Memory B cell (primary cell): ENCODE results near the gene IGF1R.

Source experiments
- ATAC-seq: fragments of 150-1000 bp; cut with Tn5 transposase; 2 replicates; pipeline ENCODE4 v1.10.0; 2021; ENCODE audit warnings: low read depth, mild to moderate bottlenecking, moderate library complexity
- DNase-seq, 2 donors: peaks; one replicate each; pipeline ENCODE4 v3.0.0; 2022; ENCODE audit warnings: low spot score in 2 of 2
- H3K27ac Mint-ChIP-seq: one replicate; pipeline ENCODE4 v1.8.0; 2022; ENCODE audit warnings: mild to moderate bottlenecking, moderate library complexity, mixed read lengths
- H3K27me3 Mint-ChIP-seq: one replicate; pipeline ENCODE4 v1.8.0; 2022; ENCODE audit warnings: mixed read lengths
- H3K36me3 Mint-ChIP-seq: one replicate; pipeline ENCODE4 v1.8.0; 2022; ENCODE audit warnings: mild to moderate bottlenecking, mixed read lengths
- H3K4me1 Mint-ChIP-seq: one replicate; pipeline ENCODE4 v1.8.0; 2022; ENCODE audit warnings: mixed read lengths
- H3K4me3 Mint-ChIP-seq: one replicate; pipeline ENCODE4 v1.8.0; 2022; ENCODE audit warnings: mild to moderate bottlenecking, moderate library complexity, mixed read lengths
- H3K9me3 Mint-ChIP-seq: one replicate; pipeline ENCODE4 v1.8.0; 2022; ENCODE audit warnings: mixed read lengths

IGF1R gene

DNA sequence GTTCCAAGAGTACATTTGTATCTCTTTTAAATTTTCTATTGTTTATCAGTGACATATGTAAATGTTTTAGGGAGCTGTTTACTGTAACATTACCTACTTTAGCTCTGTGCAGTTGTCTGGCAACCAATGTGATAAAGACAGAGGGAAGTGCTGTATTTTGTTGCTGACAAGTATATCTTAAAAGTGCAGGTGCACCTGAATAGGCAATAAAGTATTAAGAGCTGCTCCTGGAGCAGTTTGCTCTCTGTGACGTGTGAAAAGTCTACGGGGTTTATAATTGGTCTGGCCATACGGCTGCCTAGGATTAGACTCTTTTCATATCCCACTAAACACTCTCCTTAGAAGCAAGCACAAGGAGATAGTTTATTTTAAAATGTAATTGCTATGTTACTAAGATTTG lies 178.3 kb downstream of the IGF1R start:
- ATAC-seq, result no peak
- peaks cover 1% of the 10 kb centered on the region for H3K27me3 Mint-ChIP-seq
- H3K4me3 Mint-ChIP-seq, result no peak overlapping the region
- no peak overlapping the region for H3K27ac Mint-ChIP-seq
- H3K4me1 Mint-ChIP-seq, result no peaks in the 10 kb centered on the region
- DNase-seq, result no peak
- H3K9me3 Mint-ChIP-seq, result peaks cover 15% of the 10 kb centered on the region
- peaks cover 16% of the 10 kb centered on the region for H3K36me3 Mint-ChIP-seq

GRCh38 chr15:98827217-98827616 lies 178.9 kb downstream of the IGF1R start:
- H3K4me3 Mint-ChIP-seq, result no peak overlapping the region
- DNase-seq, result no peak
- H3K36me3 Mint-ChIP-seq, result peaks cover 16% of the 10 kb centered on the region
- ATAC-seq, result no peak
- peaks cover 1% of the 10 kb centered on the region for H3K27me3 Mint-ChIP-seq
- H3K9me3 Mint-ChIP-seq, result peaks cover 17% of the 10 kb centered on the region
- no peaks in the 10 kb centered on the region for H3K4me1 Mint-ChIP-seq
- no peak overlapping the region for H3K27ac Mint-ChIP-seq

DNA sequence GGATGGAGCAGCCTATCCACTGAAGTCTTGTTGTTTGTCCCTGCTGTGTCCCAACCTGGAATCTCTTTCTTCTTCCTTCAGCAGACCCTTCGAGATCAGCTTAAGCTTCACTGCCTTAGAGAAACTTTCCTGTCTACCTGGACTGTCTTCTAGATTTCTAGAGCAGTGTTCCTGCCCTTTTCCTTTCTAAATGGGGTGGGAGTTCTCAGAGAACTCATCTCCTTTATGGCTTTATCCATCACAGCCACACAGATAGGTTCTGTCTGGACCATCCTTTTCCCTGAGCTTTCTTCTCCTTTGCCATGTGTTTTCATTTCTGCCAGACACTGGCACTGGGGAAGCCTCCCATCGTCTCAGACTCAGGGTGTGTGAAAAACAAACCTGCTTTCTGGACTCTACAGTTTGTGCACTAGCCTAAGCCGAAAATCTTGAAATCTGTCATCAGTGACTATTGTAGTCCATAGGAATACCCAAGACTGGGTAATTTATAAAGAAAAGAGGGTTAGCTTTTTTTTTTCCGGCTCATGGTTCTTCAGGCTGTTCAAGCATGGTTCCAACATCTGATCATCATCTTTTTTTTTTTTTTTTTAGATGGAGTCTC lies 181.8 kb downstream of the IGF1R start:
- H3K36me3 Mint-ChIP-seq, result peaks cover 11% of the 10 kb centered on the region
- peaks cover 1% of the 10 kb centered on the region for H3K27me3 Mint-ChIP-seq
- H3K9me3 Mint-ChIP-seq, result peaks cover 16% of the 10 kb centered on the region
- DNase-seq (no peak), ATAC-seq (no peak)
- no peaks in the 10 kb centered on the region for H3K4me1 Mint-ChIP-seq
- H3K4me3 Mint-ChIP-seq, result no peak overlapping the region
- H3K27ac Mint-ChIP-seq, result no peak overlapping the region

DNA sequence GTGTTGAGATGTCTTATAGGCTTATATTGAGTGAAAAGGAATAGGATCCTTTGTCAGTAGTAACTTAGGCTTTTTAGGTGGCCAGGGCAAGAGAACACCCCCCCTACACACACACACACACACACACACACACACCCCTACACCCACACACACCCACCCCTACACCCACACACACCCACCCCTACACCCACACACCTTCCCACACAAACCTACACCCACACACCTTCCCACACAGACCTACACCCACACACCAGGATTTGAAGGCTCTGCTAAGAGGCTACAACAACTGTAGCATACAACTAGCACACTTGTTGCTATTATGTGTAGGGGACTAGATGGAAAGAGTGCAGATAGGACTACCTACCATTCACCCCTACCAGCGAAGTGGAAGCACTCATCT lies 186.6 kb downstream of the IGF1R start:
- ATAC-seq, result no peak
- Mint-ChIP-seq H3K9me3 (peaks cover 12% of the 10 kb centered on the region), H3K27me3 (peaks cover 1% of the 10 kb centered on the region), H3K4me1 (no peaks in the 10 kb centered on the region), H3K27ac (no peak overlapping the region), H3K36me3 (peaks cover 11% of the 10 kb centered on the region), H3K4me3 (no peak overlapping the region)
- no peak for DNase-seq

DNA sequence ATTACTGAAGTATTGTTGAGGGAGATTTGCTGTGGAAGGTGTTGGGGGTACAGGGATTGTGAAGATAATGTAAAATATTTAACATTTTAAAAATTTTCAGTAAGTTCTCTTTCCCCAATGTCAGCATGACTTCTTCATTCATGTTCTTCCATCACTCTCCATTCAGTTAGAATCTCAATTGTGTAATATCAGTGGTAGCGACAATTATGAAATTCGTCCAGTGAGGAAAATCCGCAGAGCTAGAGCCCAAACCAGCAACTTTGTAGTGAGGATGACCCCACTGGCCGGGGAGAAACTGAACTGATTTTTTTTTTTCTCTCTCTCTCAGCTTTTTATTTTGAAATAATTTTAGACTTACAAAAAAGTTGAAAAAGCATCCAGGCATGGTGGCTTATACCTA lies 187.5 kb downstream of the IGF1R start:
- Mint-ChIP-seq H3K4me3 (no peak overlapping the region), H3K27me3 (peaks cover 1% of the 10 kb centered on the region), H3K4me1 (no peaks in the 10 kb centered on the region), H3K9me3 (peaks cover 9% of the 10 kb centered on the region), H3K27ac (no peak overlapping the region), H3K36me3 (peaks cover 10% of the 10 kb centered on the region)
- DNase-seq (no peak), ATAC-seq (no peak)

DNA sequence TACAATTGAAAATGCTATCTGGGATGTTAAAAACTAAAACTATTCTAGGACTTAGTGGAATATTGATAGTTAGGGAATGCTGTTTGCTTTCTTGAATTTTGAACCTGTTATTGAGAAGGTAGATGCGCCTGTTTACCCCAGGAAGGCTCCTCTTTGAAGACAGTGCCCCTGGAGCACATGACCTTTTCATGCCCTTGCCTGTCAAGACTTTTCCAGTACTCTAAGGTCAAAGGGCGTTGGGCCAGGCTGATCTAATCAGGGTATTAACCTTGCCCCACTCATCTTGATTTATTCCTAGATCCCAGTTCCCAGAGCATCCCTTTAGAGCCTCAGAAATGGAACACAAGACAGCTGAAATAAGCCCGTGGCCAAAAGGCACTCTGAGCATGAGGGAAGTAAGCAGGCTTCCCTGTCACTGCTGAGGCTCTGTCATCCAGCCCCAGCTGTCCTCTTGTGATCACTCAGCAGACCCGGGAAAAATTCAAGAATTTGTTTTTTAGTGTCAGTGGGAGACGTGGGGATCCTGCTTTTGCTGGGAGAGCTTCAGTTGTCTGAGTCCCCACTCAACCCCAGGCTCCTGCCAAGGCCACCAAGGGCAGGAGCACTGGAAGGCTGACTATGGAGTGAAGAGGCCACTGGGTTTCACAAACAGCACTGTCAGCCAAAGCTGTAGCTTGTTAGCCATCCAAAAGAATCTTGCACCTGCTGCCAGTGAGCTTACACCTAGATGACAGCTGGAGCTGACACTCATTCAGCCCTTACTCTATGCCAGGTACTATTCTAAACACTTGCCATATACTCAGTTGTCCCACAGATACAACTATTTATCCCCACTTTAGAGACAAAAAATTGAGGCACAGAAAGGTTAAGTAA lies 190.3 kb downstream of the IGF1R start:
- Mint-ChIP-seq H3K4me3 (no peak overlapping the region), H3K9me3 (peaks cover 1% of the 10 kb centered on the region), H3K36me3 (peaks cover 3% of the 10 kb centered on the region), H3K27ac (no peak overlapping the region), H3K27me3 (peaks cover 3% of the 10 kb centered on the region), H3K4me1 (no peaks in the 10 kb centered on the region)
- DNase-seq (no peak), ATAC-seq (no peak)

GRCh38 chr15:98840053-98840452 lies 191.7 kb downstream of the IGF1R start:
- Mint-ChIP-seq H3K4me1 (no peaks in the 10 kb centered on the region), H3K9me3 (no peaks in the 10 kb centered on the region), H3K27me3 (peaks cover 3% of the 10 kb centered on the region), H3K27ac (no peak overlapping the region), H3K4me3 (no peak overlapping the region), H3K36me3 (peaks cover 3% of the 10 kb centered on the region)
- ATAC-seq (no peak), DNase-seq (no peak)

- DNase-seq (no peak), ATAC-seq (no peak)
- Mint-ChIP-seq H3K4me1 (peaks cover 3% of the 10 kb centered on the region), H3K4me3 (no peak overlapping the region), H3K36me3 (peaks cover 4% of the 10 kb centered on the region), H3K27ac (no peak overlapping the region), H3K27me3 (peaks cover 5% of the 10 kb centered on the region), H3K9me3 (peaks cover 2% of the 10 kb centered on the region)
Measured at GRCh38 chr15:98841419-98841970, 193.2 kb downstream of the IGF1R start.

- H3K4me3 Mint-ChIP-seq, result no peak overlapping the region
- DNase-seq (no peak), ATAC-seq (no peak)
- peaks cover 5% of the 10 kb centered on the region for H3K27me3 Mint-ChIP-seq
- peaks cover 2% of the 10 kb centered on the region for H3K36me3 Mint-ChIP-seq
- no peak overlapping the region for H3K27ac Mint-ChIP-seq
- H3K4me1 Mint-ChIP-seq, result peaks cover 3% of the 10 kb centered on the region
- peaks cover 2% of the 10 kb centered on the region for H3K9me3 Mint-ChIP-seq
Measured at GRCh38 chr15:98842192-98842972, 194.0 kb downstream of the IGF1R start.

DNA sequence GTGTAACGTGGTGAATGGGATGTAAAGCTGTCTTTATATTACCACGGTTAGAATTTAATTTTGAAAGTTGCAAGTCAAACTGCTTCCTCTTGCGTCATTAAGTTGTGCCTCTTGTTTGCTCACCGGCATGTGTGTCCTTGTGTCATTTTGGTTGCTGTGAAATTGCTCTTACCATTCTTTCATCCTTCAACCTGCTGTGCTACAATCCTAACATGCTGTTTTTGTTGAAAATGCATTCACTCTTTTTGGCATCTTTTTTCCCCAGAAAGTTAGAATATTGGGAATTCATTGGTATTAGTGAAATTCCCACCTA lies 194.6 kb downstream of the IGF1R start:
- no peak for ATAC-seq

DNA sequence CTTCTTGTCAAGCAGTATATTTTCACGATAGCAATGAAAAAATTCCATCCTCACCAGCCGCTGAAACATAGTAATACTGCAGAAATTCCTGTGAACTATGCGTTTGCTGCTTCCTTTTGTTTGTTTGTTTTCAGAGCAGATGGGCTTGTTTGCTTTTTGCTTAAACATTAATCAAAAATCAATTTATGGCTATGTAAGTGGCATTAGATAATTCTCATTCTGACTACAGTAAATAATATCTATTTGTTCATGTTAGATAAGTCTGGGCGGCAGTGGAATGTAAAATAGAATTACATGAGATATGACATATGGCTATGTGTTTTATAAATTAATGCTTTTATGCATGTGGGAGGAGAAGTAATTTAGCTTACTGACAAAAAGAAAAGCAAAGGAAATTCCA lies 195.5 kb downstream of the IGF1R start:
- peaks cover 6% of the 10 kb centered on the region for H3K4me1 Mint-ChIP-seq
- DNase-seq, result no peak
- no peak overlapping the region for H3K4me3 Mint-ChIP-seq
- H3K36me3 Mint-ChIP-seq, result peaks cover 2% of the 10 kb centered on the region
- peaks cover 5% of the 10 kb centered on the region for H3K27me3 Mint-ChIP-seq
- H3K27ac Mint-ChIP-seq, result no peak overlapping the region
- ATAC-seq, result no peak
- H3K9me3 Mint-ChIP-seq, result peaks cover 2% of the 10 kb centered on the region

More for the DNA sequence above, 194.6 kb downstream of the IGF1R start:
- H3K27ac Mint-ChIP-seq, result no peak overlapping the region
- no peak for DNase-seq
- peaks cover 5% of the 10 kb centered on the region for H3K27me3 Mint-ChIP-seq
- H3K4me3 Mint-ChIP-seq, result no peak overlapping the region
- peaks cover 2% of the 10 kb centered on the region for H3K36me3 Mint-ChIP-seq
- H3K9me3 Mint-ChIP-seq, result peaks cover 2% of the 10 kb centered on the region
- H3K4me1 Mint-ChIP-seq, result peaks cover 6% of the 10 kb centered on the region

DNA sequence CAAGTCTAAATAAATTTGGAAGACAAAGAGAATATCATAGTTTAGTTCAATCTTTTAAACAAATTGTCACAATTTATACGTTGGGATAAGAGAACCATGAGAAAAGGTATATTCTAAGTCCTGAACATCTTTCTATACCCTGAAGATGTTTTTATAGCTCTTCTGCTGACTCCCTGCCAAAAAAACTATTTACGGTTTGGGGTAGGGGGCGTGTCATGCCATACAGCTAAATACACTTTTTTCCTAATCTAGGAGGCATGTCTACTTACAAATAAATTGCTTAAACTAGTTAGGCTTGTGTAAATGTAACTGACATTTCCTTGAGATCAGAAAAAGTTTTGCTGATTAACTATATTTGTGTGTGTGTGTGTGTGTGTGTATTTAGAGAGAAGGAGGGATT lies 195.9 kb downstream of the IGF1R start:
- Mint-ChIP-seq H3K4me1 (peaks cover 6% of the 10 kb centered on the region), H3K27ac (no peak overlapping the region), H3K27me3 (peaks cover 5% of the 10 kb centered on the region), H3K9me3 (peaks cover 2% of the 10 kb centered on the region), H3K4me3 (no peak overlapping the region), H3K36me3 (peaks cover 2% of the 10 kb centered on the region)
- ATAC-seq (no peak), DNase-seq (no peak)

DNA sequence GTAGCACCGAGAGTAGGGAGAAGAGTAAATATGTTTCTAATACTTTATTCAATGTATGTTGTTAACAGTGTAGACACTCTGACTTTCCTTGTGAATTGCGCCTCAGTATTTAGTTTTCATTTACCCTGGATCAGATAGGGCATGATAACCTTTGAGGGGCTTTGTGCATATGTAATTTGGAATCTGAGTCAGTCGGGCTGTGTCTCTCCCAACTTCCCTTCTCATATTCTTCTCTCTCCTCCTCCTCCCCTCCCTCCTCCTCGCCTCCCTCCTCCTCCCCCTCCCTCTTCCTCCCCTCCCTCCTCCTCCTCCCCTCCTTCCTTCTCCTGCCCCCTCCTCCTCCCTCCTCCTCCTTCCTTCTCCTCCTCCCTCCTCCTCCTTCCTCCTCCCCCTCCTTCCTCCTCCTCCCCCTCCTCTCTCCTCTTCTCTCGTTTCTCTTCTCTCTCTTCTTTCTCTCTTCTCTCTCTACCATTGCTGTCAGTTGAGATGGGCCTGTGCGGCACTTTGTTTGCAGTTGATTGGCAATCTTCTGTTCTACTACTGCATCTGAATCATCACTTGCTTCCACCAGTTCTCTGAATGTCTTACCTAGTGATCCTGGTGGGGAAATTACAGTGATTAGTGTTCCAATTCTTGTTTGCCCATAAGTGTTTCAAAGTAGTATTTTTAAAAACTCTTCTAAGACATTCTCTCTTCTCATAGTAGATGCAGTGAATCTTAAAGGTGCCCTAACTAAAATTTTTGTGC lies 197.0 kb downstream of the IGF1R start:
- Mint-ChIP-seq H3K27ac (no peak overlapping the region), H3K27me3 (peaks cover 5% of the 10 kb centered on the region)
- ATAC-seq, result no peak

More for the DNA sequence above, 197.0 kb downstream of the IGF1R start:
- Mint-ChIP-seq H3K4me1 (peaks cover 8% of the 10 kb centered on the region), H3K9me3 (peaks cover 2% of the 10 kb centered on the region), H3K36me3 (peaks cover 2% of the 10 kb centered on the region), H3K4me3 (no peak overlapping the region)
- no peak for DNase-seq
